Neural cell (in vitro differentiated cells): ENCODE data around the gene SNRPD2.

ENCODE experiments used
- EP300 ChIP-seq: fragments of 450-650 bp; conservative IDR thresholded peaks from 2 replicates; pipeline ENCODE4 v1.6.1; 2014; ENCODE audit warnings: antibody characterized with exemption, mild to moderate bottlenecking, moderate library complexity; ENCODE audit not compliant: poor library complexity, severe bottlenecking
- EZH2 ChIP-seq: fragments of 200-600, 300-800 bp; shearing (Covaris generic), sonication (generic); IDR thresholded peaks from 2 replicates; pipeline ENCODE4 v1.6.1; 2014; ENCODE audit warnings: antibody characterized with exemption, low read length, borderline replicate concordance, mild to moderate bottlenecking; ENCODE audit not compliant: insufficient read depth, poor library complexity, severe bottlenecking
- POLR2AphosphoS5 ChIP-seq: IDR thresholded peaks from 2 replicates; pipeline ENCODE4 v1.6.1; 2012
- RAD21 ChIP-seq: fragments of 450-650 bp; conservative IDR thresholded peaks from 2 replicates; pipeline ENCODE4 v1.6.1; 2014; ENCODE audit warnings: antibody characterized with exemption, mild to moderate bottlenecking, moderate library complexity
- SMC3 ChIP-seq: fragments of 450-650 bp; conservative IDR thresholded peaks from 2 replicates; pipeline ENCODE4 v1.6.1; 2014; ENCODE audit warnings: antibody characterized with exemption, mild to moderate bottlenecking, moderate library complexity; ENCODE audit not compliant: poor library complexity
- TAF1 ChIP-seq: IDR thresholded peaks from 2 replicates; pipeline ENCODE4 v1.6.1; 2012; ENCODE audit warnings: low read depth
- TF ChIP-seq, protein P1 (sequence below): fragments of 450-650 bp; IDR thresholded peaks from 2 replicates; pipeline ENCODE4 v1.5.1; 2014; ENCODE audit warnings: antibody characterized with exemption, mild to moderate bottlenecking, moderate library complexity; ENCODE audit not compliant: poor library complexity, severe bottlenecking

DNA sequence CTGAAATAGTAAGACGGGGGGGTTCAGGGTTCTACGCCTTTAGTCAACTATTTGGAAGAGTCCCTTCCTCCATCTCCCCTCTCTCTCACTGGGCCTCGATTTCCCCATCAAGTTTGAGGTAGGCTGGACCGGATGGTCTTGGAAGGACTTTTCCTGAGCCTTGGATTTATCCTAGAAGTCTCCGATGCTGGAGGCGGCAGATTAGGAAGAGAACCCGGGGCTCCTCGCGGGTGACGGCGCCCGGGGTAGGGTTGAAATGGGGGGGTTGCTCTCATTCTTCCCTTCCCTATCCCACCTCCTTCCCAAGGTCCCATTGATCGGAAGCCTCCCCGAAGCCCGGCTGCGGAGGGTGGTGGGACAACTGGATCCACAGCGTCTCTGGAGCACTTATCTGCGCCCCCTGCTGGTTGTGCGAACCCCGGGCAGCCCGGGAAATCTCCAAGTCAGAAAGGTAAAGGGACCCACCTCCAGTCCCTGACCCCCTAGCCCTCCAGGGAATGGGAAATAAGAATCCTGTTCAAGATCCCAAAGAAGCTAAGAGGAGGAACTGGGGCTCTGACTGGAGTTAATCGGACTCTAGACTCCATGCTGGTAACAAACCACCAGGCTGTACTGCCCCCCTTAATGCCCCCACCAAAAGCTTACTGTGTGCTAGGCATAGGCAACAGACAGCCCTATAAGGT lies 1.5 kb upstream of the SNRPD2 start:
- TF ChIP-seq EZH2, result no peak
- TF ChIP-seq, protein P1, sequence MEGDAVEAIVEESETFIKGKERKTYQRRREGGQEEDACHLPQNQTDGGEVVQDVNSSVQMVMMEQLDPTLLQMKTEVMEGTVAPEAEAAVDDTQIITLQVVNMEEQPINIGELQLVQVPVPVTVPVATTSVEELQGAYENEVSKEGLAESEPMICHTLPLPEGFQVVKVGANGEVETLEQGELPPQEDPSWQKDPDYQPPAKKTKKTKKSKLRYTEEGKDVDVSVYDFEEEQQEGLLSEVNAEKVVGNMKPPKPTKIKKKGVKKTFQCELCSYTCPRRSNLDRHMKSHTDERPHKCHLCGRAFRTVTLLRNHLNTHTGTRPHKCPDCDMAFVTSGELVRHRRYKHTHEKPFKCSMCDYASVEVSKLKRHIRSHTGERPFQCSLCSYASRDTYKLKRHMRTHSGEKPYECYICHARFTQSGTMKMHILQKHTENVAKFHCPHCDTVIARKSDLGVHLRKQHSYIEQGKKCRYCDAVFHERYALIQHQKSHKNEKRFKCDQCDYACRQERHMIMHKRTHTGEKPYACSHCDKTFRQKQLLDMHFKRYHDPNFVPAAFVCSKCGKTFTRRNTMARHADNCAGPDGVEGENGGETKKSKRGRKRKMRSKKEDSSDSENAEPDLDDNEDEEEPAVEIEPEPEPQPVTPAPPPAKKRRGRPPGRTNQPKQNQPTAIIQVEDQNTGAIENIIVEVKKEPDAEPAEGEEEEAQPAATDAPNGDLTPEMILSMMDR, result peak; percentile 88
- TF ChIP-seq POLR2AphosphoS5, result no peak
- no peak for TF ChIP-seq TAF1
- TF ChIP-seq EP300, result no peak
- TF ChIP-seq SMC3, result peak; percentile 80
- peak; percentile 62 for TF ChIP-seq RAD21
